ENCODE data around the gene KRT86. TPM values are rescaled to one million over a fixed set of nuclear protein-coding genes. Genes with fewer than 3 reads are reported as not detected.
"Not testable (repeated sequence)": the region's sequence is repeated elsewhere in the genome, so short reads cannot be mapped to it uniquely, and the experiment has no call there.

KRT86 gene
- total RNA-seq, 1 donor from 2014 or later = 3.4 TPM

DNA sequence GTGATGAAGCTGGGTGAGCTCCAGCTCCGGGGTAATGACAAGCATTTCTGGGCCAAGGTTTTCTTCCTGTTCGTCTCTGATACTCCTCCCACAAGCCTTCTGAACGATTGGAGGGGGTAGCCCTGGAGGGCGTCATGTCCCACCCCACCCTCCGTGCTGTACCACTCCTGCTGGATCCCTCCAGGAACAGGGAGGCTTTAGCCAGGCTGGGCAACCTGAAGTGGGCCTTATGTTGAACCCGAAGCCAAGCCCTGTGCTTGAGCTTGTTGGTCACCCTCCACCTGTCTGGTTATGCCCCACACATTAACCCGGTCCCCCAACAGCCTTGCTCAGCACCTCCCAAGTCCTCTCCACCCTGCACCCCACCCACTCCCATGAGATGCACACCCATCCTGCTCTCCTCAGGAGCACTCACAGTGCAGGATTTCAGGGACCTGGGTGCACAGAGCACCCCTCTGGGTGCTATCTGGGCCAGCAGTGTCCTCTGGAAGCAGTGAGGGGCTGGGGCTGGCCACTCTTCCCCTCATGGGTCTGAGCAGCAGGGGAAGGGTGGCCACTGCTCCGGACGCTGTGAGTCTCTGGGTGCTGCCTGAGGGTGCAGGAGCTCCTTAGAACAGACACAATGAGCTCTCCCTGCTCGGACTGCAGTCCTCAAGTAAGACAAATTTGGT lies 53.5 kb downstream of the KRT86 start:
- intact Hi-C loops (cut with micrococcal nuclease) = loop anchor here (1.0 kb wide), 4 partner anchors 49 to 176 kb away; no protein-coding TSS in a partner anchor

DNA sequence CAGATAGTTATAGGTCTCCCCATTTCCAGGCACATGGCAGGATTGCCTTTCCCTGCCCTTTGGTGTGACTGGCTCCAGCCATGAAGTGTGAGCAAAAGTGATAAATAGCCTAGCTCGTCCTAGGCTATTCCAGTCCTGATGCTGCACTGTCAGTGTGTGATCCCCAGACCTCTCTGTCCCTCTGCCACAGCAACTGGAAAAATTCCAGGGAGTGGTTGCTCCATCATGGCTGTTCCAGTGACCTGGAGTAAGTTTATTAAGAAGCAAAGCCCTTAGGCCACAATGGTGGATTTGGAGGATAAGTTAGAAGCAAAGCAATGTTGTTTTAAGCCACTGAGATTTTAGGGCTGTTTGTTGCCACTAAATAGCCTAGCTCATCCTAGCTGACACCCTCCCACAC lies 56.6 kb downstream of the KRT86 start:
- intact Hi-C loops (cut with micrococcal nuclease) = no loop called here

DNA sequence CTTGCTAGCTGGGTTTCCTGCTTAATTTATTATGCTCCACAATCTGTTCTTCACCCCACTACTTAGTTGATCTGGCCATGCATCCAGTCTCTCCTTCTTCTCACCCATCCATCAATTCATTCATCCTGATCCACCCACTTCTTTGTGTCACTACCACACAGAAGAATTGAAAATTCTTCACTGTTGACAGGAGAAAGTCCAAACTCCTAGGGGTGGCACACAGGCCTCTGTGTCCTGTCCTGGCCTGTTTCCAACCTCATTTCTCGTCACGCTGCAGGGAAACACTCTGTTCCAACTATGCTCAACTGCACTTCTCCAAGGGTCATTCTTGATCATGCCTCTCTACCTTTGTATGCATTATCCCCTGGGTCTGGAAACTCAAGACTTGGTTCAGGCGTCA lies 57.4 kb downstream of the KRT86 start:
- intact Hi-C loops (cut with micrococcal nuclease) = no loop called here

DNA sequence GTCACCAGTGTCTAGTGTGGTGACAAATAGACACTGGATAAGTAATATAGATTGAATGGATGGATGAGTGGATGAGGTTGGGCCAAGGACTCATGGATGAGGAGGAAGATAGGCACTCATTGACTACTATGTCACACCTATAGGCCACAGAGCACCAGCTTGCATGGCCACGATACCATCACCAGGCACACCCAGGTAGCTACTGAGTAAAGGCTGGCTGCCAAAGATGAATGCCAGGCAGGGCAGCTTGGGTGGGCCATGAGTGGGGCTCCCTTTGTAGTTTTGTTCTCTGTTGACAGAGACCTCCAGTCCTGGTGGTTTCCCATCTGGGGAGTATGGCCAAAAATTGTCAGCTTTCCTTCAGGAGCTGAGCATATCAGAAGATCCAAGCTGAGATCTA lies 57.9 kb downstream of the KRT86 start:
- intact Hi-C loops (cut with micrococcal nuclease) = no loop called here

DNA sequence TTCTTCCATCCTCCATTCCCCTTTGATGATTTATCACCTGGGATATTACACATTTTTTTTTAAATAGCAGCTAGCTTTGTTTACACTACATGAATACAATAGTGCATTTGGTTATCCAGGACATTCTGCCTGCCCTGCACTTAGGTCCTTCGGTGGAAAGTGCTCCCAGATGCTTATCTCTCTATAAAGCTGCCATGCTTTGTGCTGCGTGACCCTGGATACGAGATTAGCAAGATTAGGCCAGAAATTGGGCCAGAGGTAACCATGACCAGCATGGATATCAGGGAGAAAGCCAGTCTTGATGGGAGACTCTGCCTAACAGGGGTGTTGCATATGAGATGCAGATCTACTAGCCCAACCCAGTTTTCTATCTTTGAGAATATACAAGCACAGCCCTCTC lies 58.9 kb downstream of the KRT86 start:
- intact Hi-C loops (cut with micrococcal nuclease) = no loop called here

DNA sequence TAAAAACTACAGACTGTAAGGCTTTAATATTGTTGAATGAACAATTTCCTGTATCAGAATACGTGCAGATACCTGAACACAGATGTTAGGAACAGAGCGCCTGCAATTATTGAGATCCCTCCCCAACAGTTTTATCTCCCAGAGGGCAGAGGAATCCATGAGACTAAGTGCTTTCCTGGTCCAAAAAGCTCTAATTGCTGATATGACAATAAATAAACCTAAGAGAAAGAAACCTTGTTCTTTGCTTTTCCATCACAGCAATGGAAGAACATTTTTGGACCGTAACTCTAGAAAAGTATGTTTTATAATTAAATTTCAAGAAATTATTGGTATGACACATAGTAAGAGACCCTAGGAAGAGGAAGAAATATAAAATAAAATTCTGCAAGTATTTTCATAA lies 59.7 kb downstream of the KRT86 start:
- intact Hi-C loops (cut with micrococcal nuclease) = no loop called here

DNA sequence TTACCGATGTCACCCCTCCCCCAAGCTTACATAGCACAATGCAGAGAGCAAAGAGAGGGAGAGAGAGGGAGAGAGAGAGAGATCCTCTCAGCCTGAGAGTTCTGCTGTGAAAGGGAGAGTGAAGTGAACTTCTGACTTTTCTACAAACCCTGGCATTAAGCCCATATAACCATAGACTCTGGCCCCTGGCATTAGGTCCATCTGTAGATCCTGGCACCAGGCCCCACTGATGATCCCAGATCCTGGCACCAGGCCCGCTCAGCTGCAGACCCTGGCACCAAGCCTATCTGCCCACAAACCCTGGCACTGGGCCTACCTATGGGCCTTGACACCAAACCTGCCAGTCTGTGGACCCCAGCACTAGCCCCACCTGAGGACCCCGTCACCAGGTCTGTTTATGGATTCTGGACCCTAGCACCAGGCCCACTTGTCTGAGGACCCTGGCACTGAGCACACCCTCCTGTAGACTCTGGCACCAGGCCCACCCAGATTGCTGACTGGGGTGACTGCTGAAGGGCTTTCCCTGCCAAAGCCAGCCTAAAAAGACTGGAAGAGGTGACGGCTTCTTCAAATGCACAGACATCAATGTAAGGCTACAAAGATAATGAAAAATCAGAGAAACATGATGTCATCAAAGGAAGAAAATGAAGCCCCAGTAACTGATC lies 61.3 kb downstream of the KRT86 start:
- intact Hi-C loops (cut with micrococcal nuclease) = no loop called here

DNA sequence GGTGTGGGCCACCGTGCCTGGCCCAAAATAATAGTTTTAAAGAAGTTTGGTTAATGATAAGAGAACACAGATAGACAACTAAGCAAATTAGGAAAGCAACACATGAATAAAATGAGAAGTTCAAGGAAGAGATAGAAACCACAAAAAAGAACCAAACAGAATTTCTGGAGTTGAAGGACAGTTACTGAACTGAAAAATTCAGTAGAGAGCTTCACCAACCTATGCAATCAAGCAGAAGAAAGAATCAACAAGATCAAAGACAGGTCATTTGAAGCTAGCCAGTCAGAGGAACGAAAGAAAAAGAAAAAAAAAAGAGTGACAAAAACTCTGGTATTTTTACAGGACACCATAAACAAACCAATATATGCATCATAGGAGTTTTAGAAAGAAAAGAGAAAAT lies 62.2 kb downstream of the KRT86 start:
- intact Hi-C loops (cut with micrococcal nuclease) = no loop called here

DNA sequence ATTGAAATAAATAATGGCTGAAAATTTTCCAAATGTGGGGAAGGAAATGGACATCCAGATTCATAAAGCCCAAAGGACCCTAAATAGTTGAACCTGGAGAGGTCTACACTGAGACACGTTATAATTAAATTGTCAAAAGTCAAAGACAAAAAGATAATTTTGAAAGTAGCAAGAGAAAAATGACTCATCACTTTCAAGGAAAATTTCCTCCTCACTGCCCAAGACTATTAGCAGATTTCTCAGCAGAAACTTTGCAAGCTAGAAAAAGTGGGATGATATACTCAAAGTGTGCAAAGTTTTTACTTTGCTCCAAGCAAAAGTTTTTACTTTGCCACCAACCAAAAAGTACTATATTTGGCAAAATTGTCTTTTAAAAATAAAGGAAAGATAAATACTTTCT lies 62.6 kb downstream of the KRT86 start:
- intact Hi-C loops (cut with micrococcal nuclease) = no loop called here

DNA sequence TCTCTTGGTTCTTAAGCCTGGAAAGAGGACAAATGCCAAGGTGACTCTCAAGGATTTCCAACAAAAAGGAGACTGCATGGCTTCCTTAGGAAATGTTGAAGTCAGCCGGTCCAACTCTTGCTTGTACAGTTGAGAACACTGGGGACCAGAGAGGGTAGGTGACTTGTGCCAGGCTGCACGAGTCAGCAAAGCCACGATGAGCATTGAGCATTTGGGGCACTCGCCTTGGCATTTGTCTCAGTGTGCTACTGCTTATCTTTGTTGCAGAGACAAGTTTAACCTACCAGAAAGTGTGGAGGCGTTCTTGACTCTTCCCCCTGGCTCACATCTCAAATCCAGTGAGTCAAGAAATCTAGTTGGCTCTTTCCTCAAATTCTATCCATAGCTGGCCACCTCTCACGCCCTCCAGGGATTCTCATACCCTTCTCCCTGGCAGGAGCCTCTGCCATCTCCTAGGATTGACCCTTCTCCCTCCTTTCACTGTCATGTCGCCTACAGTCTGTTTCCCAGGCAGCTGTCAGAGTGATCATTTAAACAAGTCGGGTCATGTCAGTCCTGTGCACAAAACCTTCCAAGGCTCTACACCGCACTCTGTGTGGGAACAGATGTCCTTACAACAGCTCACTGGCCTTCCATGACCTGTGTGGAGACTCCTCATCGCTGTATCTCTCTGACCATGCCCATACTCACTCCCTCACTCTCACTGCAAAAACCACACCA lies 64.0 kb downstream of the KRT86 start:
- intact Hi-C loops (cut with micrococcal nuclease) = no loop called here

DNA sequence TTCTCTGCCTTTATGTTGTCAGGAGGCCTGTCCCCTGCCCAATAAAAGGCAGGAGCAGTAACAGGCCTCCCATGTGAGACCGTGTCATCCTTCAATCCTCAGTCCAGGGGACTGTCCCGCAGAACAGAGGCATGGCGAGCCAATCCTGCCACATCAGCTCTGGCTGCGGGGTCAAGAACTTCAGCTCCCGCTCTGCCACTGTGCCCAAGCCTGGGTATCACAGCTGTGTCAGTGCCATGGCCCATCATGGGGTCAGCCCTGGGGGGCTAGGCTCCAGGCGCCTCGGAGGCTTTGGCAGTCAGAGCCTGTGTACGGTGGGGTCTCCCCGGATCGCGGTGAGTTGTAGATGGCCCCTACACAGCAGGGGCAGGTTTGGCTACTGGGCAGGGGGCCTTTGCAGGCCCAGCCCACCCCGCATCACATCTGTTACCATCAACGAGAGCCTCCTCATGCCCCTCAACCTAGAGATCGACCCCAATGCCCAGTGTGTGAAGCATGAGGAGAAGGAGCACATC lies 66.7 kb downstream of the KRT86 start:
- intact Hi-C loops (cut with micrococcal nuclease) = no loop called here

DNA sequence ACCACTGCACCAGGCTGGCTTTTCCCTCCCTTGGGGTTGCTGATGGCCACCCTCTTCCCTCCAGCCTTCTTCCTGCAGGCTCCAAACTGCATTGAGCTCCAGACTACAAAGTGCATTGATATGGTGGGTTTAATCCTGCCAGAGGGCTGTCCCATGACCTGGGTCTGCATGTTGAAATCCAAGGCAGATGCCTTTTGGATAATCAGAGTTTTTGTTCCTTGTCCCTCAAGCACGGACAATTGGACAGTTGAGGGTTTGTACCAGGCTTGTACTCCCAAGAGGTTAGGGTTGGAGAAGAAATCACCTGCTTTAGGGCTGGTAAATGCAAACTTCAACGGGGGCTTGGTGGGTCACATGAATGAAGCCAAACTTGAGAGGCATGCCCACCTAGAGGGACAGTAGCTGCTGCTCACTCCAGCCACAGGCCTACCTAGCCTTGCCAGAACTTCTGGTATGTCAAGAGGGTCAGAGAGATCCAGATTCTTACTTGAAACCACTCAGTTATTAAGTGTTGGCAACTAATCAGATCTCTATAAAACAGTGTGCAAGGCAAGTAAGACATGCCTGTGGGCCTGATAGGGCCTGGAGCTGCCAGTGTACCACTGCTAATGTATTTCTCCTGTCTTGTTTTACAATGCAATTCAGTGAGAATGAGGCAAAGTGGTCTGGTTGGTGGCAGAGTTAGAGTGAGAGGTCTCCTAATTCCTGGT lies 68.5 kb downstream of the KRT86 start:
- intact Hi-C loops (cut with micrococcal nuclease) = no loop called here

DNA sequence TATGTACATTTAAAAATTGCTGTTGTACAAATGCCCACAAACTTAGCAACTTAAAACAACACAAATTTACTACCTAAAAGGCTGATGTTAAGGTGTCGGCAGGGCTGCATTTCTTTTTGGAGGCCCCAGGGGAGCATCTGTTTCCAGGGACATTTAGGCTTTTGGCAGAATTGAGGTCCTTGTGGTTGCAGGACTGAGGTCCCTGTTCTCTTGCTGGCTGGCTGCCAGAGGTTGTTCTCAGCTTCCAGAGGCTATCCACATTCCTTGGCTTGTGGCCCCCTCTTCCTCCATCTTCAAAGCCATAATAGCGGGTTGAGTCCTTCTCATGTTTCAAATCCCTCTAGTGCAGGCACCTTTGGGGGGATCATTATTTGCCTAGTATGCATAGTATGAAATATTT lies 69.1 kb downstream of the KRT86 start:
- intact Hi-C loops (cut with micrococcal nuclease) = no loop called here

DNA sequence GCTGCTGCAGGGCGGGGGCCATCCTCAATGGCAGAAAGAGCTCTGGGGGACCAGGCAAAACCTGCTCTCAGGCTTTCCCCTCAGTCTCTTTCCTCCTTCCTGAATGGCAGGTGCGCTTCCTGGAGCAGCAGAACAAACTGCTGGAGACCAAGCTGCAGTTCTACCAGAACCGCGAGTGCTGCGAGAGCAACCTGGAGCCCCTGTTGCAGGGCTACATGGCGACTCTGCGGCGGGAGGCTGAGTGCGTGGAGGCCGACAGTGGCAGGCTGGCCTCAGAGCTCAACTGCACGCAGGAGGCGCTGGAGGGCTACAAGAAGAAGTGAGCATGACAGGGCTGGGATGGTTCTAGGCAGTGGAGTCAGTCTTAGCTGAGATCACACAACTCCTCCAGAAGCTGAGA lies 69.7 kb downstream of the KRT86 start:
- intact Hi-C loops (cut with micrococcal nuclease) = no loop called here

DNA sequence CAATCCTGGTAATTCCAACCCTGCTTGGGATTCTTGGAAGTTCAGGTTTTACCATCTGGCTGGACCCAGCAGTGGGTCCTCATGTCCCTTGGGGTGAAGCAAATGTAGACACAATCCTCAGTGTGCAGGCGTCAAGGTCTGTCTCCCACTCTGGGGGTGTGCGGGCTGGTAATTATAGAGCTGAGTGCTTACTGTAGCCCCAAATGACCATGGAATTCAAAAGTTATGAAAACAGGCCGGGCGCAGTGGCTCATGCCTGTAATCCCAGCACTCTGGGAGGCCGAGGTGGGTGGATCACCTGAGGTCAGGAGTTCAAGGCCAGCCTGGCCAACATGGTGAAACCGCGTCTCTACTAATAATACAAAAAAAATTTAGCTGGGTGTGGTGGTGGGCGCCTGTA lies 70.6 kb downstream of the KRT86 start:
- intact Hi-C loops (cut with micrococcal nuclease) = not testable (repeated sequence)

DNA sequence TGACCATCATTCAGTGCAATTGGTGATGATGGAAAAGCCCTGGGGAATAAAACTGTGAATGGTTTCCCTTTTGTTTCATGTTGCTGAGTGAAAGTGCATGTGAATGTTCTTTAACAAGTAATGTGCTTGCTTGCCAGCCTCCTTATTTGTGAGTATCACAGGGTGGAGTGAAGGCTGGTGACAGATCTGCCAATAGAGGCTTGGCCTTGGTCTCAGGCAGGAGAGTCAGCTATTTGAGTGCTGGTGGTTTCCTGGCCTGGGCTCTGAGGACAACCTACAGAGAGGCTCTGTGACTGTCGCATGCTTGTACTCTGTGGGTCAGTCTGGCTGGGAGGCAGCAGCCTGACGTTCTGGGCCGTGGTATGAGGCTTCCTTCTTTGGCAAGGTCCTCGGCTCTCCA lies 72.1 kb downstream of the KRT86 start:
- intact Hi-C loops (cut with micrococcal nuclease) = no loop called here

DNA sequence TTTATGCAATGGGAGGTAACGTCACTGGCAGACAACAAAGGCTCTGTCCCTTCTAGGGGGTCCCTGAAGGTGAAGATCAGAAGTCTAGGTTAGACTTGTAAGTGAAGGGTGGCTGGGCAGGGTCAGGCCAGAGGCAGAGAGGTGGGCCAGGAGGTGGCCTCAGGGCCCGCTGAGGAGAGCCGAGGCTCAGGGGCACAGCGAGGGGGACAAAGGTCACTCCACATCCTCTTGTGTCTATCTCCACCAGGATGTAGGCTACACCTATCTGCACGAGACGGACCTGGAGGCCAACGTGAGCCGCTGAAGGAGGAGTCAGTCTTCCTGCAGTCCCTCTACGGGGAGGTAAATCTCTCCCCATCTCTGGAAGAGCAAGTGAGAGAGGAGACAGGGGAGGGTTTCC lies 72.6 kb downstream of the KRT86 start:
- intact Hi-C loops (cut with micrococcal nuclease) = no loop called here

DNA sequence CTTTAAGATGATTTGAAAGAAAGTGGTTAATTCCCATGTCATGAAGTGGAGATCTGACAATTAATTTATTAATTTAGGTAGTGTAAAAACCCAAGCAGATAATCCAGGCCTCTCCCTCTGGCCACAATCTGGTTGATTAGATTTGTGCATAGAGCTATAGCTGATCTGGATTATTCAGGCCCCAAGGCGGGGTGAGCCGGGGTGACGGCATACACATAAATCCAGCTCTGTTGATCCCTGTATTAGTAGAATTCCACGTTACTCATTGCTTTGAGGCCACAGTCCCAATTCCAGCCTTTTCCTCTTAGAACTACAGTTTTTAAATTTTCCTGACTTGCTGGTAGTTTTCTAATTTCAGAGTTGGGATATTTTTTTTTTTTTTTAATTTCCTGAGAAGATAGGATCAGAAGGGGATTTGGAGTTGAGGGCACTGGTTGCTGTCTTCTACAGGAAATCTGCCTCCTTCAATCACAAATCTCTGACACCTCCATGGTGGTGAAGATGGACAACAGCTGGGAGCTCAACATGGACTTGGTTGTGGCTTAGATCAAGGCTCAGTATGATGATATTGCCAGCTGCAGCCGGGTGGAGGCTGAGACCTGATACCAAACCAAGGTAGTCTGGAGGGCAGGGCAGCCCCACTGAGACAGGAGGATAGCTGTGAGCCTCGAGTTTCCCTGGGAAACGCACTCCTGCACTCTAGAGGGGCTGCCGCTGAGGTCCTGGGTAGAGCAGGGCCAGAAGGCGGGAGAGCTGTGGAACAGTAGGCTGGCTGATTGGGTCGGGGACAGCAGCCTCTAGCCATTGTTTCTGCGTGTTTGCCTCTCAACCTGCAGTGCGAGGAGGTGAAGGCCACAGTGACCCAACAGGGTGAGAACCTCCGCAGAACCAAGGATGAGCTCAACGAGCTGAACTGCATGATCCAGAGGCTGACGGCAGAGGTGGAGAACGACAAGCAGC lies 73.4 kb downstream of the KRT86 start:
- intact Hi-C loops (cut with micrococcal nuclease) = no loop called here

DNA sequence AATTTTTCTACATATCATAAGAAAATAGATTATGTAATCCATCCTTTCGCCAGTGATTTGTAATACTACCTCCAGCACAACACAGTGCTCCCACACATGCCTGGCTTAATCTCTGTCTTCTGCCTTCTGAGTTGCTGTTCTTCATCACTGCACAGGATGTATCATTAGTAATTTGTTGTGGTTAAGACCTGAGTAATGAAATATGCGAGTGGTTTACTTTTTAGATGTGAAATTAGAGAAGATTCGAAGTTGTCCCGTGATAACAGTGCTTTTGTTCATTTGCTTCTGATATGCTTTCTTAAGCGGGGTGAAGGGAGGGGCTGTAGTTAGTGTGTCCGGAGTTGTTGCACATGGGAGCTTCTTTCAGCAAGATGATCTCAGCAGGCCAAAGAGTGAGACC lies 74.8 kb downstream of the KRT86 start:
- intact Hi-C loops (cut with micrococcal nuclease) = no loop called here

DNA sequence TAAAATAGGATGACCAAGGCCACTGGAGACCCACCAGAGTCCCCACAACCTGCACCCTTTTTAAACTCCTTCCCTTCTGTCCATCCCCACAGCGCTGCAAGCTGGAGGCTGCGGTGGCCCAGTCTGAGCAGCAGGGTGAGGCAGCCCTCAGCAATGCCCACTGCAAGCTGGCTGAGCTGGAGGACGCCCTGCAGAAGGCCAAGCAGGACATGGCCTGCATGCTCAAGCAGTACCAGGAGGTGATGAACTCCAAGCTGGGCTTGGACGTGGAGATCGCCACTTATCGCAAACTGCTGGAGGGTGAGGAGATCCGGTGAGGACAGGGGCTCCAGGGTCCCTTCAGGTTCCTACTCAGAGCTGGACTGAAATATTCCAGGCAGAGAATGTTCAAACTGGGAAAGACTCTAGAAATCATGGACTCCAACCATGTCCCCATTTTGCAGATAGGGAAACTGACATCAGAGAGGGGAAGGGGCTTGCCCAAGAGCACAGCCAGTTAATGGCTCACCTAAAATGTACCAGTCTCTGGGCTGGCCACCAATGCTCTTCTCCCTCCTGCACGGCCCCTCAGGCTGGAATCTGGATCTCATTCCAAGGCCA lies 75.7 kb downstream of the KRT86 start:
- intact Hi-C loops (cut with micrococcal nuclease) = no loop called here
